GM23248 (cell line): Measurements from ENCODE around the gene CMC2. TPM values are rescaled to one million over a fixed set of nuclear protein-coding genes. Genes with fewer than 3 reads are reported as not detected.

Experiments used
- DNase-seq: peaks from one replicate; pipeline ENCODE4 v3.0.0-alpha.2; 2015
- H2AFZ ChIP-seq: fragments of 200-600 bp; sonication (generic); 2 replicates; pipeline ENCODE4 v1.6.1; 2016; ENCODE audit warnings: antibody characterized with exemption
- H3F3A ChIP-seq: fragments of 200-600 bp; sonication (generic); 2 replicates; pipeline ENCODE4 v1.6.1; 2016; ENCODE audit warnings: mild to moderate bottlenecking, antibody characterized with exemption, mixed run types; ENCODE audit not compliant: insufficient read depth
- H3K27ac ChIP-seq: fragments of 200-600 bp; sonication (generic); 2 replicates; pipeline ENCODE4 v1.5.1; 2016; ENCODE audit warnings: mild to moderate bottlenecking
- H3K27me3 ChIP-seq: fragments of 200-600 bp; sonication (generic); replicated peaks from 2 replicates; pipeline ENCODE4 v1.6.1; 2016; ENCODE audit warnings: mild to moderate bottlenecking; ENCODE audit not compliant: insufficient read depth
- H3K36me3 ChIP-seq: fragments of 200-600 bp; sonication (generic); 2 replicates; pipeline ENCODE4 v1.6.1; 2016; ENCODE audit warnings: low read depth, mild to moderate bottlenecking
- H3K4me1 ChIP-seq: fragments of 200-600 bp; sonication (generic); 2 replicates; pipeline ENCODE4 v1.6.1; 2016; ENCODE audit warnings: mild to moderate bottlenecking; ENCODE audit not compliant: insufficient read depth
- H3K4me2 ChIP-seq: fragments of 200-600 bp; sonication (generic); one replicate; pipeline ENCODE4 v1.6.1; 2016; ENCODE audit warnings: mild to moderate bottlenecking; ENCODE audit not compliant: unreplicated experiment
- H3K4me3 ChIP-seq: fragments of 200-600 bp; sonication (generic); 2 replicates; pipeline ENCODE4 v1.5.1; 2016; ENCODE audit warnings: mild to moderate bottlenecking
- H3K79me2 ChIP-seq: fragments of 200-600 bp; sonication (generic); 2 replicates; pipeline ENCODE4 v1.6.1; 2016; ENCODE audit warnings: mild to moderate bottlenecking; ENCODE audit not compliant: insufficient read depth
- H3K9ac ChIP-seq: fragments of 200-600 bp; sonication (generic); 2 replicates; pipeline ENCODE4 v1.6.1; 2016; ENCODE audit warnings: mild to moderate bottlenecking
- H3K9me2 ChIP-seq: fragments of 200-600 bp; sonication (generic); 2 replicates; pipeline ENCODE4 v1.6.1; 2016; ENCODE audit warnings: mixed run types, mild to moderate bottlenecking, moderate library complexity; ENCODE audit not compliant: insufficient read depth
- H3K9me3 ChIP-seq: fragments of 200-600 bp; sonication (generic); one replicate; pipeline ENCODE4 v1.6.1; 2017; ENCODE audit warnings: low read depth
- H4K20me1 ChIP-seq: fragments of 200-600 bp; sonication (generic); 2 replicates; pipeline ENCODE4 v1.6.0; 2016; ENCODE audit not compliant: insufficient read depth
- EZH2 ChIP-seq: fragments of 200-600 bp; sonication (generic); IDR thresholded peaks from 2 replicates; pipeline ENCODE4 v1.6.1; 2018; ENCODE audit warnings: antibody characterized with exemption, mild to moderate bottlenecking; ENCODE audit not compliant: insufficient read depth, poor library complexity, severe bottlenecking
- EZH2phosphoT487 ChIP-seq: fragments of 200-600 bp; sonication (generic); IDR thresholded peaks from 2 replicates; pipeline ENCODE4 v1.6.1; 2018; ENCODE audit warnings: antibody characterized with exemption, moderate library complexity, mild to moderate bottlenecking, low read depth; ENCODE audit not compliant: insufficient read depth
- WGBS, 2 experiments: methylation state at CpG; one replicate each; pipeline ENCODE4 v1.1.6; 2015 to 2017; ENCODE audit warnings: low lambda C conversion rate in 2 of 2, low coverage in 1 of 2; ENCODE audit errors: missing lambda C conversion rate in 2 of 2; 5-methylcytosine and 5-hydroxymethylcytosine counted together
- in situ Hi-C: fragments of 300-500 bp; cut with MboI; formaldehyde crosslinking; loops from 2 replicates; pipeline ENCODE4 v1.15.0; 2020
- polyA plus RNA-seq: library from polyadenylated mRNA; unstranded; fragments of >200 nt; fragmentation: Nextera tagmentation; extraction: Ambion mirVana; gene quantifications from 2 replicates; pipeline ENCODE4 v1.2.1, GENCODE V29; 2016
- total RNA-seq: library from RNA; depleted of rRNA; stranded (reverse); fragments of >200 nt; shearing (Covaris generic); gene quantifications from 2 replicates; pipeline ENCODE4 v1.2.3, GENCODE V29; 2014

The CMC2 gene
- total and polyA plus RNA-seq, 2 experiments from 2014 or later: 49.4 to 117 TPM

DNA sequence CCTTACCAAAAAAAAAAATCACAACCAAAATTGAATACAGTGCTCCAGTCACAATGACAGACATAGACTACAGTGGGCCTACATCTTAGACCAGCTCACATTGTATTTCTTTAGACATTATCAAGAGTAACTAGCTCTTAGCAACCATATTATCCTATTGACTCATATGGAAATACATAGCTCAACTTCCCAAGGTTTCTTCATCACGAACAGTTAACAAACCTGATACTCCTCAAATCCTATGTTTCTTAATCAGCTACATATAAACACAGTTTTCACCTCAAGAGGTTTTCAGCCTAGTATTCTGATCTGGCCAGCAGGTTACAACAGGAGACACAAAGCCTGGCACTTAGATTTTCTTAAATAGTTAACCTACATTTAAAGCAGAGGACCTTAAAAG lies 29.7 kb downstream of the CMC2 start:
- H3K36me3 ChIP-seq: peaks cover 5% of the 10 kb centered on the region; the same call in 1 of the 2 replicates
- no peaks in the 10 kb centered on the region for H3K9me2 ChIP-seq
- no peak overlapping the region for H3K4me2 ChIP-seq
- DNase-seq: no peak
- no peak overlapping the region for H3K27ac ChIP-seq
- no peaks in the 10 kb centered on the region for H3K27me3 ChIP-seq
- no peak for TF ChIP-seq EZH2
- TF ChIP-seq EZH2phosphoT487: no peak
- H3K9me3 ChIP-seq: no peaks in the 10 kb centered on the region
- in situ Hi-C loops: no loop called here
- H3K4me3 ChIP-seq: no peak overlapping the region
- H3K4me1 ChIP-seq: no peaks in the 10 kb centered on the region
- no peaks in the 10 kb centered on the region for H4K20me1 ChIP-seq
- H3K9ac ChIP-seq: no peak overlapping the region
- no peak overlapping the region for H2AFZ ChIP-seq
- no peaks in the 10 kb centered on the region for H3F3A ChIP-seq
- H3K79me2 ChIP-seq: peaks cover 16% of the 10 kb centered on the region
- WGBS, 2 experiments: 100% methylated on average over 1 of the region's 1 CpG

- no peaks in the 10 kb centered on the region for H4K20me1 ChIP-seq
- no peak overlapping the region for H3K4me2 ChIP-seq
- no peak overlapping the region for H3K4me3 ChIP-seq
- in situ Hi-C loops: no loop called here
- peak; percentile 25 for DNase-seq
- no peaks in the 10 kb centered on the region for H3K9me3 ChIP-seq
- H3K27me3 ChIP-seq: no peaks in the 10 kb centered on the region
- H3K9ac ChIP-seq: no peak overlapping the region
- H3K79me2 ChIP-seq: 0 out of 2 replicates have a peak, but pooled peaks cover 3% of the 10 kb centered on the region
- WGBS, 2 experiments: 81 to 83% methylated on average over 6 of the region's 6 CpGs
- no peak overlapping the region for H2AFZ ChIP-seq
- H3F3A ChIP-seq: no peaks in the 10 kb centered on the region
- H3K4me1 ChIP-seq: no peaks in the 10 kb centered on the region
- TF ChIP-seq EZH2: no peak
- TF ChIP-seq EZH2phosphoT487: no peak
- H3K9me2 ChIP-seq: no peaks in the 10 kb centered on the region
- H3K27ac ChIP-seq: no peak overlapping the region
- H3K36me3 ChIP-seq: peaks cover 5% of the 10 kb centered on the region; the same call in 1 of the 2 replicates
Measured at GRCh38 chr16:80974649-80975376, 31.9 kb downstream of the CMC2 start.

- no peak overlapping the region for H3K9ac ChIP-seq
- no peaks in the 10 kb centered on the region for H3F3A ChIP-seq
- no peaks in the 10 kb centered on the region for H3K4me1 ChIP-seq
- no peaks in the 10 kb centered on the region for H3K79me2 ChIP-seq
- no peak overlapping the region for H2AFZ ChIP-seq
- no peak overlapping the region for H3K27ac ChIP-seq
- peak; percentile 25 for DNase-seq
- H3K4me2 ChIP-seq: no peak overlapping the region
- whole genome bisulfite sequencing, 2 experiments: 44 to 50% methylated on average over 4 of the region's 4 CpGs
- H4K20me1 ChIP-seq: no peaks in the 10 kb centered on the region
- no peaks in the 10 kb centered on the region for H3K9me3 ChIP-seq
- H3K9me2 ChIP-seq: no peaks in the 10 kb centered on the region
- TF ChIP-seq EZH2: no peak
- TF ChIP-seq EZH2phosphoT487: no peak
- H3K27me3 ChIP-seq: no peaks in the 10 kb centered on the region
- no peak overlapping the region for H3K4me3 ChIP-seq
- in situ Hi-C loops: no loop called here
- H3K36me3 ChIP-seq: peaks cover 5% of the 10 kb centered on the region; the same call in 1 of the 2 replicates
Measured at GRCh38 chr16:80973991-80974390, 32.7 kb downstream of the CMC2 start.

DNA sequence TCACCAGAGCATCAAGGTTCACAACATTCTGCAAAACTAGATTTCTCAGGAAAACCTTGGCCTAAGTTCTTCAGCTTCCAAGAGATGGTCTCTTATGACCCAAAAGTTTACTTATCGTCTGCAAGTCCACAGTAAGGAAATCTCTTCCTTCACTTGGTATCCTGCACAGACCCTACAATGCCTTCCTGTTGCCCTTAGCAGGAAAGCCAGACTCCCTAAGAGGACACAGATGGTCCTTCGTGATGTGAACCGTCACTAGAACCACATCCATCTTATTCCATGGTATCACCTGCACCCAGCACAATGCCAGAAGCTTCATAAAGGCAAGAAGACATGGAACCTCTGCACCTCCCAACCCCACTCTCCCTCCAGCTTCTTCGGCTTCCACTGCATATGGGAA lies 34.1 kb downstream of the CMC2 start:
- no peaks in the 10 kb centered on the region for H4K20me1 ChIP-seq
- in situ Hi-C loops: no loop called here

More for the DNA sequence above, 34.1 kb downstream of the CMC2 start:
- Histone ChIP-seq H3K4me1 (no peaks in the 10 kb centered on the region), H3K4me2 (no peak overlapping the region), H3K9ac (no peak overlapping the region), H3F3A (no peaks in the 10 kb centered on the region), H3K36me3 (no peaks in the 10 kb centered on the region), H3K9me3 (no peaks in the 10 kb centered on the region), H3K27me3 (no peaks in the 10 kb centered on the region), H3K9me2 (no peaks in the 10 kb centered on the region), H3K4me3 (no peak overlapping the region), H3K27ac (no peak overlapping the region), H3K79me2 (no peaks in the 10 kb centered on the region), H2AFZ (no peak overlapping the region)
- no peak for DNase-seq
- TF ChIP-seq EZH2phosphoT487 (no peak), EZH2 (no peak)
- WGBS, 2 experiments: 87 to 90% methylated on average over 4 of the region's 4 CpGs
